Measurements from ENCODE around the gene KCNK17. TPM values are rescaled to one million over a fixed set of nuclear protein-coding genes. Genes with fewer than 3 reads are reported as not detected.

KCNK17 gene
- total RNA-seq, 2 donors from 2014 or later, result 0.51 to 0.64 TPM

DNA sequence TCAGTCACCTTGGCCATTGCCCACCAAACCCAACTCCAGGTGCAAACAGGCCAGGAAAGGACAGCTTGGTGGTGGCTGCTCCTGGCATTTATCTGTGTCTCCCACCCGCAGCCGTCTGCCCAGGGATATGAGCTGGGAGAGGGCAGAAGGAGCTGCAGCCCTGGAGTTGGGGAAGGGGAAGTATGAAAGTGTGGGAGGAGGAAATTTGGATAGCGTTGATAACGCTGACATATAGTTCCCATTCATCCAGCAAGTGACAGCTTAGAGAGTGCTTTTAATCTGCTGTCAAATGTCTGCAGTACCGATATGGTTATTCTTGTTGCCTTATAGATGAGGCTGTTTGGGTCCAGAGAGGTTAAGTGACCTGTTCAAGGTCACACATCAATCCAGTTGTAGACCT lies 7.5 kb upstream of the KCNK17 start:
- DNase-seq (ENCODE audit: low spot score), result no peak
- intact Hi-C loops (cut with DNase I), result no loop called here
- TF ChIP-seq, protein P1, sequence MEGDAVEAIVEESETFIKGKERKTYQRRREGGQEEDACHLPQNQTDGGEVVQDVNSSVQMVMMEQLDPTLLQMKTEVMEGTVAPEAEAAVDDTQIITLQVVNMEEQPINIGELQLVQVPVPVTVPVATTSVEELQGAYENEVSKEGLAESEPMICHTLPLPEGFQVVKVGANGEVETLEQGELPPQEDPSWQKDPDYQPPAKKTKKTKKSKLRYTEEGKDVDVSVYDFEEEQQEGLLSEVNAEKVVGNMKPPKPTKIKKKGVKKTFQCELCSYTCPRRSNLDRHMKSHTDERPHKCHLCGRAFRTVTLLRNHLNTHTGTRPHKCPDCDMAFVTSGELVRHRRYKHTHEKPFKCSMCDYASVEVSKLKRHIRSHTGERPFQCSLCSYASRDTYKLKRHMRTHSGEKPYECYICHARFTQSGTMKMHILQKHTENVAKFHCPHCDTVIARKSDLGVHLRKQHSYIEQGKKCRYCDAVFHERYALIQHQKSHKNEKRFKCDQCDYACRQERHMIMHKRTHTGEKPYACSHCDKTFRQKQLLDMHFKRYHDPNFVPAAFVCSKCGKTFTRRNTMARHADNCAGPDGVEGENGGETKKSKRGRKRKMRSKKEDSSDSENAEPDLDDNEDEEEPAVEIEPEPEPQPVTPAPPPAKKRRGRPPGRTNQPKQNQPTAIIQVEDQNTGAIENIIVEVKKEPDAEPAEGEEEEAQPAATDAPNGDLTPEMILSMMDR (IDR thresholded peaks at IDR 0.05), result no peak
- TF ChIP-seq POLR2A (IDR thresholded peaks at IDR 0.05), result no peak
- no peak for TF ChIP-seq POLR2AphosphoS5 (IDR thresholded peaks at IDR 0.05)

DNA sequence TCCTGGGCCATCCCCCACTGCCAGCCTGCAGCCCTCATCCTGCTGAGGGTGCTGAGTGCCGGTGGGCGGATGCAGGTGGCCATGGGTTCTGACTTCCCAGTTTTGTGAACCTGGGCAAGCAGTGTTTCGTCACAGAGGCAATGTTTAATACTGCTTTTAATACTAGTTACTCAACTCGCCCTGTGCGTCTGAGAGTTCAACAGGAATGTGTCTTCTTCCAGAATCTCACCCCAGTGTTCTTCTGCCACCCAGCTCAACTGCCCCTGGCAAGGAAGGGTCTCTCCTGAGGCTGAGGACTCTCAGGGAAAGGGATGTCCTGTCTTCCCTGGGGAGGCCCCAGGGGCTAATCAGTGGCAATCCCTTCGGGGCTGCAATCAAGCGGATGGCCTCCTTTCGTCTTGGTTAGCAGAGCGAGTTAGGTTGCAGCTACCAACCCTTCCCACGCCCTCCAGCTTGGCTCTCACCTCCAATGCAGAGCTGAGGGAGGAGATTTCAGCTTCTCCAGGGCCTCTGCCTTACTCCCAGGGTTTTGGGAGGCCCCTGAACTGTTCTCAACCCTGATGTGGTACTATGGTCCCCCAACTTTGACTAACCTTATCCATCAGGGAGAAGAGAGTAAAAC lies 6.3 kb upstream of the KCNK17 start:
- DNase-seq (ENCODE audit: low spot score), result no peak
- Histone ChIP-seq H3K27ac (no peak overlapping the region), H3K4me1 (replicated peaks) (no peaks in the 10 kb centered on the region), H3K27me3 (replicated peaks; ENCODE audit: insufficient read depth) (no peaks in the 10 kb centered on the region), H3K4me3 (no peak overlapping the region), H3K36me3 (no peaks in the 10 kb centered on the region), H3K9me3 (no peaks in the 10 kb centered on the region)
- no peak for TF ChIP-seq POLR2AphosphoS5 (IDR thresholded peaks at IDR 0.05)
- TF ChIP-seq, protein P1 (IDR thresholded peaks at IDR 0.05), result no peak
- TF ChIP-seq POLR2A (IDR thresholded peaks at IDR 0.05), result no peak
- 77% methylated on average over 10 of the region's 10 CpGs for WGBS
- intact Hi-C loops (cut with DNase I), result no loop called here

More for the DNA sequence above, 7.5 kb upstream of the KCNK17 start:
- no peaks in the 10 kb centered on the region for H3K27me3 ChIP-seq (replicated peaks; ENCODE audit: insufficient read depth)
- H3K4me1 ChIP-seq (replicated peaks), result no peaks in the 10 kb centered on the region
- no peaks in the 10 kb centered on the region for H3K36me3 ChIP-seq
- no peak overlapping the region for H3K27ac ChIP-seq
- H3K9me3 ChIP-seq, result no peaks in the 10 kb centered on the region
- WGBS, result 77% methylated on average over 5 of the region's 5 CpGs
- H3K4me3 ChIP-seq, result no peak overlapping the region

DNA sequence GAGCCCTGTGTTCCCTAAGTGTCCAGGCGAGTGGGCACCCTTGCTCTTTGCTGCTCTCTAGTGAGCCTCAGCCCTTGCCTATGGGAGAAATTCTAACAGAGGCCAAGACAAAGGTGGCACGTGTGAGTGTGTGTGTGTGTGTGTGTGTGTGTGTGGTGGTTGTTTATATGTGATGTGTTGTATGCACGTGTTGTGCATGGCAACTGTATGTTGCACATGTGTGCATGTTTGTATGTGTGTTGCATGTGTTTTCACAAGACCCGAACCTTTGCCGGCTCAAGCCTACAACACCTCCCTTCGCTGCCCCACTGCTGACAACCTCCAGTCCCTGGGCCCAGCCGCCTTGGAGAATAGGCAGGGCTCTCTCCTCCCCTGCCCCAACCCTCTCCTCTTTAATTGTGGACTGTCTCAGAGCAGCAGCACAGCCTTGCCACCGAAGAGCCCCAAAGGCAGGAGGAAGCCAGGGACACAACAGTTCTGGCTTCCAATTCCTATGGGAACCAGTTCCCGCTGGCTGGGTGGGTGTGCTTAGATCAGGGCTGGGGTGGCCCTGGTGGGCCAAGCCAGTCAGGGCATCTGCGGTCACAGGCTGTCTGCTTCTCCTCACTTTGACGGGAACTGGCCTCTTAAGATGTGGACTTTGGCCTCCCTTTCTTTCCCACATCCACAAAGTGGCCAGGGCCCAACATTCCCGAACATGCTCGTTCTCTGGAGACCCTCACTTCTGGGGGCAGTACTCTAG lies 5.6 kb upstream of the KCNK17 start:
- no peak overlapping the region for H3K27ac ChIP-seq
- no peak for DNase-seq (ENCODE audit: low spot score)
- intact Hi-C loops (cut with DNase I), result no loop called here
- H3K4me1 ChIP-seq (replicated peaks), result no peaks in the 10 kb centered on the region
- TF ChIP-seq POLR2A (IDR thresholded peaks at IDR 0.05), result no peak
- TF ChIP-seq, protein P1 (IDR thresholded peaks at IDR 0.05), result no peak
- no peak for TF ChIP-seq POLR2AphosphoS5 (IDR thresholded peaks at IDR 0.05)
- H3K27me3 ChIP-seq (replicated peaks; ENCODE audit: insufficient read depth), result no peaks in the 10 kb centered on the region
- no peaks in the 10 kb centered on the region for H3K36me3 ChIP-seq
- H3K9me3 ChIP-seq, result no peaks in the 10 kb centered on the region
- 75% methylated on average over 13 of the region's 13 CpGs for WGBS
- no peak overlapping the region for H3K4me3 ChIP-seq

DNA sequence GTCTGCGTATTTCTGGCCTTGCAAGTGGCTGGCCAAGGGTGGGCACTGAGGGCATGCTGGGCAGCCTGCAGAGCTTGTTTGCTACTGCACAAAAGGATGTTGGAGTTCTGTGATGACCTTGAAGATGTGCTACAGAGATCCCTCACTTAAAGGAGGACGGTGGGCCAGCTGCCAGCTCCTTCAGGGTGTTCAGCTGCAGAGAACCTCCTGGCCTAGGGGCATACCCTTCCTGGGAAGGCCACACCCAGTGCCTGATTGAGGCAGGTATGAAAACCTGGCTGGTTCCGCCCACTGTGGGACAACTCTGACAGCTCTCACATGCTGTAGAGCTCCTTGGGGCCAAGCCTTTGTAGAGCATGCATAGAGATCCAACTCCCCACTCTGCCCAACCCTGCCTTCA lies 3.0 kb upstream of the KCNK17 start:
- Histone ChIP-seq H3K4me3 (no peak overlapping the region), H3K9me3 (no peaks in the 10 kb centered on the region), H3K27ac (no peak overlapping the region), H3K27me3 (replicated peaks; ENCODE audit: insufficient read depth) (peaks cover 9% of the 10 kb centered on the region), H3K4me1 (replicated peaks) (peaks cover 4% of the 10 kb centered on the region), H3K36me3 (no peaks in the 10 kb centered on the region)
- intact Hi-C loops (cut with DNase I), result no loop called here
- no peak for TF ChIP-seq POLR2AphosphoS5 (IDR thresholded peaks at IDR 0.05)
- TF ChIP-seq POLR2A (IDR thresholded peaks at IDR 0.05), result no peak
- TF ChIP-seq, protein P1 (IDR thresholded peaks at IDR 0.05), result no peak
- DNase-seq (ENCODE audit: low spot score), result no peak
- WGBS, result 80% methylated on average over 2 of the region's 3 CpGs
